NCI-H2196 (cell line): Measurements from ENCODE around the gene ILK.

Experiments
- DNase-seq: peaks from one replicate; lab custom pipeline; 2025; ENCODE audit not compliant: unreplicated experiment; lab: John Stamatoyannopoulos, UW

ILK gene

GRCh38 chr11:6619004-6619745 lies 15.6 kb downstream of the ILK start, which contains the start of gene TPP1:
Gene TPP1, minus strand, starts transcription at chr11:6619422. Its CDS starts 22 bp downstream, at chr11:6619400.
- peak; percentile 94 for DNase-seq

GRCh38 chr11:6620636-6621035 lies 17.1 kb downstream of the ILK start:
- DNase-seq: no peak

- DNase-seq: no peak
Observed at GRCh38 chr11:6621711-6622211, 18.2 kb downstream of the ILK start.

- DNase-seq: peak; percentile 33
Observed at GRCh38 chr11:6622261-6623171, 18.9 kb downstream of the ILK start.

GRCh38 chr11:6623391-6624363 lies 20.1 kb downstream of the ILK start:
- no peak for DNase-seq

GRCh38 chr11:6625156-6625831 lies 21.7 kb downstream of the ILK start:
- DNase-seq: no peak

- DNase-seq: no peak
Observed at GRCh38 chr11:6625832-6626420, 22.4 kb downstream of the ILK start.

- no peak for DNase-seq
Observed at GRCh38 chr11:6626971-6627761, 23.6 kb downstream of the ILK start.

GRCh38 chr11:6627762-6628241 lies 24.2 kb downstream of the ILK start:
- no peak for DNase-seq

GRCh38 chr11:6628526-6628925 lies 25.0 kb downstream of the ILK start:
- no peak for DNase-seq

GRCh38 chr11:6629573-6629891 lies 26.0 kb downstream of the ILK start:
- no peak for DNase-seq

- no peak for DNase-seq
Observed at GRCh38 chr11:6629892-6630631, 26.5 kb downstream of the ILK start.

- DNase-seq: no peak
Observed at GRCh38 chr11:6630632-6631291, 27.2 kb downstream of the ILK start.

- no peak for DNase-seq
Observed at GRCh38 chr11:6631361-6631890, 27.9 kb downstream of the ILK start.

GRCh38 chr11:6632116-6633073 lies 28.8 kb downstream of the ILK start:
- DNase-seq: no peak
